HepG2 (cell line): ENCODE results near the gene TAF6. TPM values are rescaled to one million over a fixed set of nuclear protein-coding genes. Genes with fewer than 3 reads are reported as not detected.

Experiments used
- ATAC-seq: fragments of 200-7000 bp; cut with Tn5 transposase; 3 replicates; pipeline ENCODE4 v1.9.1; 2020; ENCODE audit warnings: mild to moderate bottlenecking, moderate library complexity
- BruUV-seq: library from RNA; stranded (reverse); fragments of 400-500 nt; replicated peaks from 2 replicates; lab custom pipeline; 2021; lab: Mats Ljungman, UMichigan
- CTCF ChIA-PET: fragments of 300-600 bp; formaldehyde crosslinking; extraction: SDS; loops from one replicate; lab custom pipeline; 2021; ENCODE audit warnings: low total read pairs, inconsistent platforms, low intra/inter-chr PET ratio; lab: Yijun Ruan, JAX
- POLR2A ChIA-PET: fragments of 350-600 bp; sonication (Branson Sonifier 250); formaldehyde crosslinking; loops from one replicate; lab custom pipeline; 2020; ENCODE audit warnings: antibody characterized with exemption, inconsistent platforms; lab: Yijun Ruan, JAX
- DNase-seq: peaks from one replicate; pipeline ENCODE4 v3.0.0-alpha.2; 2015; ENCODE audit warnings: low spot score
- FAIRE-seq: peaks from 3 replicates; lab custom pipeline; 2011; peaks lifted over from hg19 to GRCh38; lab: Jason Lieb, UNC
- H2AFZ ChIP-seq: one replicate; pipeline ENCODE4 v1.6.1; 2011; ENCODE audit warnings: low read length, inconsistent platforms
- H3K27ac ChIP-seq: fragments of 300-600 bp; 3 replicates; pipeline ENCODE4 v1.8.0; 2011; ENCODE audit warnings: mixed run types, mild to moderate bottlenecking, mixed read lengths, low read length, inconsistent platforms; ENCODE audit not compliant: insufficient read depth; ENCODE audit errors: extremely low read length
- H3K27me3 ChIP-seq, 2 experiments: fragments of 200-600 bp in 1 of 2; 2 replicates in 1 of 2; 3 replicates in 1 of 2; pipeline versions ENCODE4 v1.6.0 to v1.8.0; 2011; ENCODE audit warnings: low read length in 2 of 2, mild to moderate bottlenecking in 2 of 2, moderate library complexity in 2 of 2, inconsistent platforms in 1 of 2; ENCODE audit not compliant: insufficient read depth in 2 of 2, control insufficient read depth in 1 of 2
- H3K36me3 ChIP-seq, 2 experiments: fragments of 200-600 bp in 1 of 2; replicated peaks in 1 of 2; 2 replicates in 1 of 2; 3 replicates in 1 of 2; pipeline versions ENCODE4 v1.5.1 to v1.8.0; 2011; ENCODE audit warnings: low read length in 2 of 2, inconsistent platforms in 1 of 2; ENCODE audit not compliant: insufficient read depth in 2 of 2, control insufficient read depth in 1 of 2
- H3K4me1 ChIP-seq: 2 replicates; pipeline ENCODE4 v1.5.1; 2012; ENCODE audit warnings: low read length, inconsistent platforms; ENCODE audit not compliant: insufficient read depth
- H3K4me2 ChIP-seq: 2 replicates; pipeline ENCODE4 v1.6.0; 2011; ENCODE audit warnings: low read depth, low read length, inconsistent platforms
- H3K4me3 ChIP-seq, 3 experiments: fragments of 200-600 bp in 1 of 3; sonication (generic), shearing (Covaris generic) in 1 of 3; replicated peaks in 1 of 3; 2 replicates each; pipeline ENCODE4 v1.5.1; 2011 to 2016; ENCODE audit warnings: low read length in 3 of 3, inconsistent platforms in 2 of 3, low read depth in 2 of 3, mild to moderate bottlenecking in 2 of 3, control low read depth in 1 of 3, mixed read lengths in 1 of 3; ENCODE audit not compliant: insufficient read depth in 1 of 3
- H3K79me2 ChIP-seq: one replicate; pipeline ENCODE4 v1.6.1; 2011; ENCODE audit warnings: low read length, inconsistent platforms; ENCODE audit not compliant: insufficient read depth
- H3K9ac ChIP-seq: 2 replicates; pipeline ENCODE4 v1.6.0; 2011; ENCODE audit warnings: mild to moderate bottlenecking, low read depth, low read length, inconsistent platforms; ENCODE audit not compliant: insufficient read depth
- H3K9me3 ChIP-seq: 2 replicates; pipeline ENCODE4 v1.5.1; 2012; ENCODE audit warnings: mild to moderate bottlenecking, low read length
- H4K20me1 ChIP-seq: 2 replicates; pipeline ENCODE4 v1.6.0; 2011; ENCODE audit warnings: inconsistent platforms, mild to moderate bottlenecking, low read length, moderate library complexity; ENCODE audit not compliant: insufficient read depth
- GTF3A ChIP-seq: sonication (generic); formaldehyde crosslinking; conservative IDR thresholded peaks from 2 replicates; pipeline ENCODE4 v1.4.0; 2020; ENCODE audit warnings: mild to moderate bottlenecking, missing genetic modification reagents
- HNRNPLL ChIP-seq: fragments of 200-400 bp; formaldehyde crosslinking; IDR thresholded peaks from 2 replicates; pipeline ENCODE4 v1.6.1; 2017; ENCODE audit warnings: mild to moderate bottlenecking, low read depth, low read length; ENCODE audit not compliant: poor library complexity, severe bottlenecking
- JUN ChIP-seq: sonication (generic); formaldehyde crosslinking; IDR thresholded peaks from 2 replicates; pipeline ENCODE4 v1.4.0; 2020; ENCODE audit warnings: mild to moderate bottlenecking, missing genetic modification reagents
- KAT2B ChIP-seq: fragments of 150-350 bp; IDR thresholded peaks from 2 replicates; pipeline ENCODE4 v1.6.1; 2014; ENCODE audit warnings: low read depth, low read length, borderline replicate concordance
- MAFK ChIP-seq, 2 experiments: IDR thresholded peaks in 1 of 2; conservative IDR thresholded peaks in 1 of 2; 2 replicates each; pipeline ENCODE4 v1.6.1; 2011; ENCODE audit warnings: improper control_type of control experiment in 2 of 2, low read length in 2 of 2
- NR2F6 ChIP-seq, 2 experiments: IDR thresholded peaks; 2 replicates each; pipeline ENCODE4 v1.6.1; 2016; ENCODE audit warnings: antibody characterized with exemption in 1 of 2, mild to moderate bottlenecking in 1 of 2
- SYNCRIP ChIP-seq: fragments of 200-400 bp; formaldehyde crosslinking; IDR thresholded peaks from 2 replicates; pipeline ENCODE4 v1.6.1; 2018; ENCODE audit warnings: mild to moderate bottlenecking, low read depth, low read length; ENCODE audit not compliant: insufficient read depth
- TEAD2 ChIP-seq: sonication (generic); formaldehyde crosslinking; IDR thresholded peaks from 2 replicates; pipeline ENCODE4 v1.9.0; 2021; ENCODE audit warnings: missing genetic modification reagents
- ZNF274 ChIP-seq: sonication (generic); formaldehyde crosslinking; IDR thresholded peaks from 2 replicates; pipeline ENCODE4 v1.5.1; 2020; ENCODE audit warnings: mild to moderate bottlenecking, missing genetic modification reagents
- ZNF441 ChIP-seq: sonication (generic); formaldehyde crosslinking; IDR thresholded peaks from 2 replicates; pipeline ENCODE4 v1.7.0; 2021; ENCODE audit warnings: missing genetic modification reagents, borderline replicate concordance
- ZNF749 ChIP-seq: sonication (generic); formaldehyde crosslinking; IDR thresholded peaks from 2 replicates; pipeline ENCODE4 v1.8.0; 2022; ENCODE audit warnings: mild to moderate bottlenecking, missing genetic modification reagents, moderate library complexity, borderline replicate concordance
- ZNF891 ChIP-seq: sonication (generic); formaldehyde crosslinking; IDR thresholded peaks from 2 replicates; pipeline ENCODE4 v1.5.0; 2020; ENCODE audit warnings: mild to moderate bottlenecking, missing genetic modification reagents
- in situ Hi-C: cut with HindIII; loops from 2 replicates; pipeline ENCODE4 v1.10.0; 2017; ENCODE audit warnings: low pct_unique_long_range_greater_than_20kb; ENCODE audit not compliant: extremely low pct_ligation_motif_present
- intact Hi-C: fragments of 100-400 bp; cut with micrococcal nuclease; formaldehyde crosslinking; loops from one replicate; pipeline ENCODE4 v1.10.0; 2022; ENCODE audit not compliant: unreplicated experiment
- polyA plus RNA-seq, 8 experiments: library from polyadenylated mRNA; depleted of rRNA in 3 of 8; stranded (reverse) in 7 of 8; unstranded in 1 of 8; fragments of >200 nt; fragmentation: Illumina TruSeq in 4 of 8; extraction: Trizol in 4 of 8; gene quantifications; 2 replicates each; pipeline versions ENCODE4 v1.2.1 to v1.2.3, GENCODE V29; 2011 to 2016; ENCODE audit warnings: low read depth in 4 of 8, missing spikeins in 1 of 8, mixed read lengths in 1 of 8; ENCODE audit not compliant: insufficient read depth in 1 of 8
- total RNA-seq, 5 experiments: library from RNA; depleted of rRNA; stranded (reverse); fragments of >200 nt; fragmentation: Illumina TruSeq; extraction: Trizol; gene quantifications; 2 replicates each; pipeline ENCODE4 v1.2.3, GENCODE V29; 2016; ENCODE audit warnings: low read depth in 1 of 5
- TF ChIP-seq, protein P1 (sequence below): IDR thresholded peaks from 2 replicates; pipeline ENCODE4 v1.6.1; 2012; ENCODE audit warnings: inconsistent platforms
- TF ChIP-seq, protein P2 (sequence below): sonication (generic); formaldehyde crosslinking; IDR thresholded peaks from 2 replicates; pipeline ENCODE4 v1.8.1; 2022; ENCODE audit warnings: mild to moderate bottlenecking, missing genetic modification reagents
- TF ChIP-seq, protein P3 (sequence below): sonication (generic); formaldehyde crosslinking; IDR thresholded peaks from 2 replicates; pipeline ENCODE4 v1.5.0; 2020; ENCODE audit warnings: mild to moderate bottlenecking, missing genetic modification reagents
- TF ChIP-seq, protein P4 (sequence below): sonication (generic); formaldehyde crosslinking; IDR thresholded peaks from 2 replicates; pipeline ENCODE4 v1.5.1; 2020; ENCODE audit warnings: mild to moderate bottlenecking, moderate library complexity, missing genetic modification reagents
- TF ChIP-seq, protein P5 (sequence below): IDR thresholded peaks from 2 replicates; pipeline ENCODE4 v1.6.1; 2012; ENCODE audit warnings: low read depth, low read length, improper control_type of control experiment

Gene TAF6
- total and polyA plus RNA-seq, 2 of the 13 experiments (the other 11 are each of a cell fraction or from before 2014, with no cell fraction given), result 12.9 to 18.8 TPM

DNA sequence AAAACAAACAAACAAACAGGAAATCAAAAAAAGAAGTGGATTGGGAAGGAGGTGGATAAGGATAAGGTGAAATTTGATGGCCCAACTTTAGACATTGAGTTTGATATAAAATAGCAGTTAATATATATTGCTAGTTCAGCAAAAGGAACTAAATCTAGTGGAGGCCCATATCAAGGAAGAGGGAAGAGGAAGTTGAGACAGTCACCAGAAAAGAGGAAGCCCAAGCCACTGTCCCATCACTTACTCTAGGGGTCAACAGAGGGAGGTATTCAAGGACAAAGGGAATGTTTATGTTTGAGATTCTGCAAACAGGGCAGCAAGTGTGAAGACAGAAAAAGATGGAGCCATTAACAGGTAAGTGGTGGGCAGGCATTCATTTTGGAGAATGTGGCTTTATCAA, 33.2 kb upstream of the TAF6 start:
- no peaks in the 10 kb centered on the region for H3K27me3 ChIP-seq
- no peaks in the 10 kb centered on the region for H3K9me3 ChIP-seq
- intact Hi-C loops (no loop called here), in situ Hi-C loops (no loop called here)
- no peak overlapping the region for H3K4me2 ChIP-seq
- peaks cover 6 to 24% of the 10 kb centered on the region in 2 experiments for H3K36me3 ChIP-seq
- H3K79me2 ChIP-seq, result peaks cover 15% of the 10 kb centered on the region
- no peak for ATAC-seq
- no peak overlapping the region for H3K27ac ChIP-seq
- FAIRE-seq, result no peak
- DNase-seq, result no peak
- H3K4me1 ChIP-seq, result peaks cover 75% of the 10 kb centered on the region
- TF ChIP-seq SYNCRIP (no peak), KAT2B (no peak), ZNF749 (CRISPR knock-in tag) (no peak), ZNF274 (CRISPR knock-in tag) (no peak), HNRNPLL (no peak), MAFK (conservative IDR thresholded peaks at IDR 0.05 in 1 of 2, IDR thresholded peaks at IDR 0.05 in 1 of 2; ENCODE audit: low read length in 2 of 2) (no peak), ZNF441 (CRISPR knock-in tag) (no peak), ZNF891 (no peak), JUN (no peak), TEAD2 (CRISPR knock-in tag) (no peak), GTF3A (no peak), NR2F6 (IDR thresholded peaks at IDR 0.05) (no peak), NR2F6 (CRISPR knock-in tag; IDR thresholded peaks at IDR 0.05) (no peak)
- TF ChIP-seq, protein P1, sequence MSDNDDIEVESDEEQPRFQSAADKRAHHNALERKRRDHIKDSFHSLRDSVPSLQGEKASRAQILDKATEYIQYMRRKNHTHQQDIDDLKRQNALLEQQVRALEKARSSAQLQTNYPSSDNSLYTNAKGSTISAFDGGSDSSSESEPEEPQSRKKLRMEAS, result no peak
- TF ChIP-seq, protein P2, sequence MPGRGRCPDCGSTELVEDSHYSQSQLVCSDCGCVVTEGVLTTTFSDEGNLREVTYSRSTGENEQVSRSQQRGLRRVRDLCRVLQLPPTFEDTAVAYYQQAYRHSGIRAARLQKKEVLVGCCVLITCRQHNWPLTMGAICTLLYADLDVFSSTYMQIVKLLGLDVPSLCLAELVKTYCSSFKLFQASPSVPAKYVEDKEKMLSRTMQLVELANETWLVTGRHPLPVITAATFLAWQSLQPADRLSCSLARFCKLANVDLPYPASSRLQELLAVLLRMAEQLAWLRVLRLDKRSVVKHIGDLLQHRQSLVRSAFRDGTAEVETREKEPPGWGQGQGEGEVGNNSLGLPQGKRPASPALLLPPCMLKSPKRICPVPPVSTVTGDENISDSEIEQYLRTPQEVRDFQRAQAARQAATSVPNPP (CRISPR knock-in tag), result no peak
- TF ChIP-seq, protein P3, sequence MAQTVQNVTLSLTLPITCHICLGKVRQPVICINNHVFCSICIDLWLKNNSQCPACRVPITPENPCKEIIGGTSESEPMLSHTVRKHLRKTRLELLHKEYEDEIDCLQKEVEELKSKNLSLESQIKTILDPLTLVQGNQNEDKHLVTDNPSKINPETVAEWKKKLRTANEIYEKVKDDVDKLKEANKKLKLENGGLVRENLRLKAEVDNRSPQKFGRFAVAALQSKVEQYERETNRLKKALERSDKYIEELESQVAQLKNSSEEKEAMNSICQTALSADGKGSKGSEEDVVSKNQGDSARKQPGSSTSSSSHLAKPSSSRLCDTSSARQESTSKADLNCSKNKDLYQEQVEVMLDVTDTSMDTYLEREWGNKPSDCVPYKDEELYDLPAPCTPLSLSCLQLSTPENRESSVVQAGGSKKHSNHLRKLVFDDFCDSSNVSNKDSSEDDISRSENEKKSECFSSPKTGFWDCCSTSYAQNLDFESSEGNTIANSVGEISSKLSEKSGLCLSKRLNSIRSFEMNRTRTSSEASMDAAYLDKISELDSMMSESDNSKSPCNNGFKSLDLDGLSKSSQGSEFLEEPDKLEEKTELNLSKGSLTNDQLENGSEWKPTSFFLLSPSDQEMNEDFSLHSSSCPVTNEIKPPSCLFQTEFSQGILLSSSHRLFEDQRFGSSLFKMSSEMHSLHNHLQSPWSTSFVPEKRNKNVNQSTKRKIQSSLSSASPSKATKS, result no peak
- TF ChIP-seq, protein P4, sequence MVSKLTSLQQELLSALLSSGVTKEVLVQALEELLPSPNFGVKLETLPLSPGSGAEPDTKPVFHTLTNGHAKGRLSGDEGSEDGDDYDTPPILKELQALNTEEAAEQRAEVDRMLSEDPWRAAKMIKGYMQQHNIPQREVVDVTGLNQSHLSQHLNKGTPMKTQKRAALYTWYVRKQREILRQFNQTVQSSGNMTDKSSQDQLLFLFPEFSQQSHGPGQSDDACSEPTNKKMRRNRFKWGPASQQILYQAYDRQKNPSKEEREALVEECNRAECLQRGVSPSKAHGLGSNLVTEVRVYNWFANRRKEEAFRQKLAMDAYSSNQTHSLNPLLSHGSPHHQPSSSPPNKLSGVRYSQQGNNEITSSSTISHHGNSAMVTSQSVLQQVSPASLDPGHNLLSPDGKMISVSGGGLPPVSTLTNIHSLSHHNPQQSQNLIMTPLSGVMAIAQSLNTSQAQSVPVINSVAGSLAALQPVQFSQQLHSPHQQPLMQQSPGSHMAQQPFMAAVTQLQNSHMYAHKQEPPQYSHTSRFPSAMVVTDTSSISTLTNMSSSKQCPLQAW (CRISPR knock-in tag), result no peak
- TF ChIP-seq, protein P5, sequence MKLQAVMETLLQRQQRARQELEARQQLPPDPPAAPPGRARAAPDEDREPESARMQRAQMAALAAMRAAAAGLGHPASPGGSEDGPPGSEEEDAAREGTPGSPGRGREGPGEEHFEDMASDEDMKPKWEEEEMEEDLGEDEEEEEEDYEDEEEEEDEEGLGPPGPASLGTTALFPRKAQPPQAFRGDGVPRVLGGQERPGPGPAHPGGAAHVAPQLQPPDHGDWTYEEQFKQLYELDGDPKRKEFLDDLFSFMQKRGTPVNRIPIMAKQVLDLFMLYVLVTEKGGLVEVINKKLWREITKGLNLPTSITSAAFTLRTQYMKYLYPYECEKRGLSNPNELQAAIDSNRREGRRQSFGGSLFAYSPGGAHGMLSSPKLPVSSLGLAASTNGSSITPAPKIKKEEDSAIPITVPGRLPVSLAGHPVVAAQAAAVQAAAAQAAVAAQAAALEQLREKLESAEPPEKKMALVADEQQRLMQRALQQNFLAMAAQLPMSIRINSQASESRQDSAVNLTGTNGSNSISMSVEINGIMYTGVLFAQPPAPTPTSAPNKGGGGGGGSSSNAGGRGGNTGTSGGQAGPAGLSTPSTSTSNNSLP, result no peak
- peaks cover under 1% of the 10 kb centered on the region; the same call in 1 of the 2 replicates for H4K20me1 ChIP-seq
- POLR2A ChIA-PET, result no interaction called here
- no peak overlapping the region for H3K4me3 ChIP-seq
- no peak overlapping the region for H2AFZ ChIP-seq
- H3K9ac ChIP-seq, result no peak overlapping the region
- no TSS peak for BruUV-seq
- CTCF ChIA-PET, result no interaction called here
